GM23248 (cell line): Measurements from ENCODE around the gene TENM3. TPM values are rescaled to one million over a fixed set of nuclear protein-coding genes. Genes with fewer than 3 reads are reported as not detected.

Experiments
- DNase-seq: peaks from one replicate; pipeline ENCODE4 v3.0.0-alpha.2; 2015
- H2AFZ ChIP-seq: fragments of 200-600 bp; sonication (generic); 2 replicates; pipeline ENCODE4 v1.6.1; 2016; ENCODE audit warnings: antibody characterized with exemption
- H3F3A ChIP-seq: fragments of 200-600 bp; sonication (generic); 2 replicates; pipeline ENCODE4 v1.6.1; 2016; ENCODE audit warnings: mild to moderate bottlenecking, antibody characterized with exemption, mixed run types; ENCODE audit not compliant: insufficient read depth
- H3K27ac ChIP-seq: fragments of 200-600 bp; sonication (generic); 2 replicates; pipeline ENCODE4 v1.5.1; 2016; ENCODE audit warnings: mild to moderate bottlenecking
- H3K27me3 ChIP-seq: fragments of 200-600 bp; sonication (generic); replicated peaks from 2 replicates; pipeline ENCODE4 v1.6.1; 2016; ENCODE audit warnings: mild to moderate bottlenecking; ENCODE audit not compliant: insufficient read depth
- H3K36me3 ChIP-seq: fragments of 200-600 bp; sonication (generic); 2 replicates; pipeline ENCODE4 v1.6.1; 2016; ENCODE audit warnings: low read depth, mild to moderate bottlenecking
- H3K4me1 ChIP-seq: fragments of 200-600 bp; sonication (generic); 2 replicates; pipeline ENCODE4 v1.6.1; 2016; ENCODE audit warnings: mild to moderate bottlenecking; ENCODE audit not compliant: insufficient read depth
- H3K4me2 ChIP-seq: fragments of 200-600 bp; sonication (generic); one replicate; pipeline ENCODE4 v1.6.1; 2016; ENCODE audit warnings: mild to moderate bottlenecking; ENCODE audit not compliant: unreplicated experiment
- H3K4me3 ChIP-seq: fragments of 200-600 bp; sonication (generic); 2 replicates; pipeline ENCODE4 v1.5.1; 2016; ENCODE audit warnings: mild to moderate bottlenecking
- H3K79me2 ChIP-seq: fragments of 200-600 bp; sonication (generic); 2 replicates; pipeline ENCODE4 v1.6.1; 2016; ENCODE audit warnings: mild to moderate bottlenecking; ENCODE audit not compliant: insufficient read depth
- H3K9ac ChIP-seq: fragments of 200-600 bp; sonication (generic); 2 replicates; pipeline ENCODE4 v1.6.1; 2016; ENCODE audit warnings: mild to moderate bottlenecking
- H3K9me2 ChIP-seq: fragments of 200-600 bp; sonication (generic); 2 replicates; pipeline ENCODE4 v1.6.1; 2016; ENCODE audit warnings: mixed run types, mild to moderate bottlenecking, moderate library complexity; ENCODE audit not compliant: insufficient read depth
- H3K9me3 ChIP-seq: fragments of 200-600 bp; sonication (generic); one replicate; pipeline ENCODE4 v1.6.1; 2017; ENCODE audit warnings: low read depth
- H4K20me1 ChIP-seq: fragments of 200-600 bp; sonication (generic); 2 replicates; pipeline ENCODE4 v1.6.0; 2016; ENCODE audit not compliant: insufficient read depth
- EZH2 ChIP-seq: fragments of 200-600 bp; sonication (generic); IDR thresholded peaks from 2 replicates; pipeline ENCODE4 v1.6.1; 2018; ENCODE audit warnings: antibody characterized with exemption, mild to moderate bottlenecking; ENCODE audit not compliant: insufficient read depth, poor library complexity, severe bottlenecking
- EZH2phosphoT487 ChIP-seq: fragments of 200-600 bp; sonication (generic); IDR thresholded peaks from 2 replicates; pipeline ENCODE4 v1.6.1; 2018; ENCODE audit warnings: antibody characterized with exemption, moderate library complexity, mild to moderate bottlenecking, low read depth; ENCODE audit not compliant: insufficient read depth
- WGBS, 2 experiments: methylation state at CpG; one replicate each; pipeline ENCODE4 v1.1.6; 2015 to 2017; ENCODE audit warnings: low lambda C conversion rate in 2 of 2, low coverage in 1 of 2; ENCODE audit errors: missing lambda C conversion rate in 2 of 2; 5-methylcytosine and 5-hydroxymethylcytosine counted together
- in situ Hi-C: fragments of 300-500 bp; cut with MboI; formaldehyde crosslinking; loops from 2 replicates; pipeline ENCODE4 v1.15.0; 2020
- polyA plus RNA-seq: library from polyadenylated mRNA; unstranded; fragments of >200 nt; fragmentation: Nextera tagmentation; extraction: Ambion mirVana; gene quantifications from 2 replicates; pipeline ENCODE4 v1.2.1, GENCODE V29; 2016
- total RNA-seq: library from RNA; depleted of rRNA; stranded (reverse); fragments of >200 nt; shearing (Covaris generic); gene quantifications from 2 replicates; pipeline ENCODE4 v1.2.3, GENCODE V29; 2014

Gene TENM3
- total and polyA plus RNA-seq, 2 experiments from 2014 or later = 0.83 to 8.1 TPM

DNA sequence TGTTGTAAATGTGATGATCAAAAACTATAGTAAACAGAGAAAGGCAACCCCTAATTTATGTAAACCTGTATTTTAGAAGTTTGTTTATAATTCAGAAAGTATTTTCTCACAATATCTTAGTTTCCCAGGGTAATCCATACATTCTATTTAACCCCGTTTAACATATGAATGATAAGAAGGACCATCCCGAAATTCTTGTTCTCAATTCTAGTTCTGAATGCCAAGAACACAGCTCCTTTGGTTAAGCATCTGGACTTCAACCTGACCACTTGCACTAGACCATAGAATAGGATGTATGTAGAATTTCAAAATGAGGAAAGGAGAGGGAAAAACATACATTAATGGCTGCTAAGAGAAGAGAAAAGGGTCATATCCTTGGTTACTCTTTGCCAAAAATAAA, 227.0 kb downstream of the TENM3 start:
- H4K20me1 ChIP-seq = no peaks in the 10 kb centered on the region
- in situ Hi-C loops = no loop called here
- H3K9me2 ChIP-seq = no peaks in the 10 kb centered on the region
- H3K9me3 ChIP-seq = no peaks in the 10 kb centered on the region
- no peak for TF ChIP-seq EZH2
- TF ChIP-seq EZH2phosphoT487 = no peak
- H3K27ac ChIP-seq = no peak overlapping the region
- DNase-seq = no peak
- no peak overlapping the region for H2AFZ ChIP-seq
- H3K4me2 ChIP-seq = no peak overlapping the region
- 20 to 27% methylated on average over 2 of the region's 2 CpGs for WGBS, 2 experiments
- H3F3A ChIP-seq = no peaks in the 10 kb centered on the region
- H3K36me3 ChIP-seq = no peaks in the 10 kb centered on the region
- no peaks in the 10 kb centered on the region for H3K4me1 ChIP-seq
- no peaks in the 10 kb centered on the region for H3K79me2 ChIP-seq
- H3K9ac ChIP-seq = no peak overlapping the region
- H3K4me3 ChIP-seq = no peak overlapping the region
- no peaks in the 10 kb centered on the region for H3K27me3 ChIP-seq

DNA sequence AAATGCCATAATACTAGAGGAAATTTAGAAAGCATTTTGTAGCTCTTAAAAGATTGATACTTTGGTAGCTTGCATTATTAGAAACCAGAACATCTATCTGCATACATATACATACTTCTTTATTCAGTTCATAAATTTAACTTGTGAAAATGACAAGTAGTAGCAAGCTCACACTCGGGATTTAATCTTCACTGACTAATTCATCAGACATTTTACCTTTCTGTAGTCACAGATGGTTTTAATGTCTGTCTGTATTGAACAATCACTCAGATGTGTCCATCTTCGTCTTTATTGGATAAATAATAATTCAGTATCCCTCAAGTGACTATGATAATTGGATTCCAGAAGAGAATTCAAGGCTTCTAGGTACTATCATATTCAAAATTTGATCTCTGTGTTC, 232.3 kb downstream of the TENM3 start:
- 6 to 8% methylated on average over 2 of the region's 2 CpGs for WGBS, 2 experiments
- Histone ChIP-seq H3K4me2 (no peak overlapping the region), H3K4me3 (no peak overlapping the region), H3K27ac (no peak overlapping the region), H3K9ac (no peak overlapping the region), H4K20me1 (no peaks in the 10 kb centered on the region), H3K36me3 (no peaks in the 10 kb centered on the region), H3K4me1 (no peaks in the 10 kb centered on the region), H3K9me2 (no peaks in the 10 kb centered on the region), H3K27me3 (no peaks in the 10 kb centered on the region), H2AFZ (no peak overlapping the region), H3K79me2 (no peaks in the 10 kb centered on the region), H3F3A (no peaks in the 10 kb centered on the region), H3K9me3 (no peaks in the 10 kb centered on the region)
- no peak for DNase-seq
- TF ChIP-seq EZH2 = no peak
- TF ChIP-seq EZH2phosphoT487 = no peak
- in situ Hi-C loops = no loop called here

- no peak overlapping the region for H3K9ac ChIP-seq
- H4K20me1 ChIP-seq = no peaks in the 10 kb centered on the region
- no peaks in the 10 kb centered on the region for H3F3A ChIP-seq
- no peaks in the 10 kb centered on the region for H3K9me3 ChIP-seq
- H3K4me3 ChIP-seq = no peak overlapping the region
- H3K9me2 ChIP-seq = no peaks in the 10 kb centered on the region
- H3K4me1 ChIP-seq = no peaks in the 10 kb centered on the region
- peak; percentile 70 for DNase-seq
- in situ Hi-C loops = no loop called here
- 4 to 6% methylated on average over 1 of the region's 1 CpG for WGBS, 2 experiments
- TF ChIP-seq EZH2phosphoT487 = no peak
- TF ChIP-seq EZH2 = no peak
- H3K27me3 ChIP-seq = no peaks in the 10 kb centered on the region
- no peak overlapping the region for H3K27ac ChIP-seq
- no peak overlapping the region for H3K4me2 ChIP-seq
- no peaks in the 10 kb centered on the region for H3K36me3 ChIP-seq
- H2AFZ ChIP-seq = no peak overlapping the region
- no peaks in the 10 kb centered on the region for H3K79me2 ChIP-seq
Observed at GRCh38 chr4:182478475-182478874, 235.3 kb downstream of the TENM3 start.

GRCh38 chr4:182483685-182484084, 240.5 kb downstream of the TENM3 start:
- no peak overlapping the region for H3K9ac ChIP-seq
- no peaks in the 10 kb centered on the region for H3K9me2 ChIP-seq
- no peak overlapping the region for H3K4me2 ChIP-seq
- H3K79me2 ChIP-seq = no peaks in the 10 kb centered on the region
- no peaks in the 10 kb centered on the region for H3K4me1 ChIP-seq
- no peaks in the 10 kb centered on the region for H3K27me3 ChIP-seq
- H3K36me3 ChIP-seq = no peaks in the 10 kb centered on the region
- H2AFZ ChIP-seq = no peak overlapping the region
- no peaks in the 10 kb centered on the region for H4K20me1 ChIP-seq
- H3K9me3 ChIP-seq = no peaks in the 10 kb centered on the region
- no peak for DNase-seq
- in situ Hi-C loops = loop anchor here (10.0 kb wide), 1 partner anchor 321 kb away; no protein-coding TSS in a partner anchor
- no peak overlapping the region for H3K27ac ChIP-seq
- H3F3A ChIP-seq = no peaks in the 10 kb centered on the region
- H3K4me3 ChIP-seq = no peak overlapping the region
- no peak for TF ChIP-seq EZH2phosphoT487
- no peak for TF ChIP-seq EZH2
- WGBS, 2 experiments = 84 to 91% methylated on average over 6 of the region's 6 CpGs

- H3K9ac ChIP-seq = no peak overlapping the region
- WGBS, 2 experiments = 61 to 64% methylated on average over 7 of the region's 7 CpGs
- no peaks in the 10 kb centered on the region for H3F3A ChIP-seq
- no peaks in the 10 kb centered on the region for H3K4me1 ChIP-seq
- in situ Hi-C loops = loop anchor here (10.0 kb wide), 1 partner anchor 318 kb away; no protein-coding TSS in a partner anchor
- H3K79me2 ChIP-seq = no peaks in the 10 kb centered on the region
- H2AFZ ChIP-seq = no peak overlapping the region
- H3K36me3 ChIP-seq = no peaks in the 10 kb centered on the region
- H3K9me2 ChIP-seq = no peaks in the 10 kb centered on the region
- H3K4me2 ChIP-seq = no peak overlapping the region
- H4K20me1 ChIP-seq = no peaks in the 10 kb centered on the region
- no peaks in the 10 kb centered on the region for H3K27me3 ChIP-seq
- TF ChIP-seq EZH2phosphoT487 = no peak
- TF ChIP-seq EZH2 = no peak
- DNase-seq = no peak
- no peak overlapping the region for H3K4me3 ChIP-seq
- H3K9me3 ChIP-seq = no peaks in the 10 kb centered on the region
- H3K27ac ChIP-seq = no peak overlapping the region
Observed at GRCh38 chr4:182486881-182487280, 243.7 kb downstream of the TENM3 start.
